Stimulated activated CD8-positive, alpha-beta memory T cell treated with anti-CD3 and anti-CD28 coated beads, Interleukin-7, amount 100 ng/mL, for 24 hours (primary cell): ENCODE results near the gene TPR.

Experiments
- DNase-seq: peaks from one replicate; pipeline ENCODE4 v3.0.0-alpha.2; 2020; ENCODE audit warnings: low read depth

The TPR gene

GRCh38 chr1:186286615-186287315 lies 88.3 kb downstream of the TPR start:
- DNase-seq = no peak

DNA sequence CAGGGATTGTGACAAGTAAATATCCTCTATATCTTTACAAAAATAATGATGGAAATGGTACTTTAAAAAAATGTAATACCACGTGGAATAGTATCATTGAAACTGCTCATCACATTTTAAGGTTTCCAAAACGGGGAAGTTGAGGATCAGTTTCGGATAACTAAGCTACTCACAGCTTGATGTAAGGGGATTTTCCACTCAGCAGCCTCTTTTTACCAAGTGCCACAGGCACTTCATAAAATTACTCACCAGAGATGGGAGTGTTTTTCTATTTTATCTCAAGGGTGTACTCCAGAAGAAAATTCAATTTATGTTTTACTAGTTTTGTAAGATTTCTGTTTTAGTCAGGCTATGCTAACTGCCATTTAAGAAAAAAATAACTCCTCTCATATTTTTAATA lies 91.7 kb downstream of the TPR start:
- no peak for DNase-seq

- DNase-seq = no peak
These were observed 92.6 kb downstream of the TPR start for GRCh38 chr1:186282466-186282865.

DNA sequence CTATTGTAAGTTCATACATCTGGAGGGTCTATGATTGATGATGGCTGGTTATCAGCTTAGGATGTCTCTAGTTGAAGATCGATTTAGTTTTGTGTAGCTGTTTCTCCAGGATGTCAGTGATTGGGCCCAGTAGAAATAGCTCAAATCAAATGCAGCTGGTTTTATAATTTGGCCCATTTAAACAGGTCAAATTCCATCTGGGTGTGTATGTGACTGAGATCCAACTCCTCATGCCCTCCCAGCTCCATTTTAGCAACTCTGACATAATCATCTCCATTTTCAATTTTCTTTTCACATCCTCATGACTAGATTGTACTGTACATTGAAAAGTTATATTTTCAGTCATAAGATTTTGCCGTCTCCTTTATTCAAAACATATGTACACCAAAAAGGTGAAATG lies 99.2 kb downstream of the TPR start:
- DNase-seq = no peak

DNA sequence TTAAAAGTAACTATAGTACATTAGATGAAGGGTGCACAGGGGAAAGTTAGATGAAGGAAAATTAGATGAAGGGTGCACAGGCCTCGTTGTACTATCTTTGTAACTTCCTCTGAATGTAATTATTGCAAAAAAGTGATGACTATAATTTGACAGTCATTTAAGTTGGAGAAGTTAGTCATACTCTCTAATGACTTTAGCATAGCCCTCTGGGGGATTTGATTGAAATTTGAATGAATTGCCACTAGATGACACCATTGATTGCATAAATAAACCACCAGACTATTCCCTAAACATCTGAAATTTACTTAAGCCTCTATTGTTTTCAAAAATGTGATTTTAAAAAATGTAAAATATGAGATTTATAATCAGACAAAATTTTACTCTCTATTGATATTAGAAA lies 102.6 kb downstream of the TPR start:
- no peak for DNase-seq

- no peak for DNase-seq
These were observed 104.0 kb downstream of the TPR start for GRCh38 chr1:186271032-186271431.
